Inferior parietal cortex (tissue), 1 donor: ENCODE measurements around the gene ERCC6L2.

Experiments
- DNase-seq: peaks from one replicate; pipeline ENCODE4 v3.0.0-alpha.2; 2016; ENCODE audit errors: extremely low spot score

Gene ERCC6L2

GRCh38 chr9:95979446-95979845, 104.0 kb downstream of the ERCC6L2 start:
- DNase-seq: no peak

- no peak for DNase-seq
Measured at GRCh38 chr9:95980262-95981125, 105.0 kb downstream of the ERCC6L2 start.

- DNase-seq: no peak
Measured at GRCh38 chr9:95981761-95982390, 106.4 kb downstream of the ERCC6L2 start.

- DNase-seq: no peak
Measured at GRCh38 chr9:95985440-95986055, 110.1 kb downstream of the ERCC6L2 start.

- DNase-seq: no peak
Measured at GRCh38 chr9:95989297-95989696, 113.8 kb downstream of the ERCC6L2 start.

- DNase-seq: no peak
Measured at GRCh38 chr9:95991326-95991725, 115.8 kb downstream of the ERCC6L2 start.

GRCh38 chr9:95992536-95992935, 117.0 kb downstream of the ERCC6L2 start:
- DNase-seq: no peak

GRCh38 chr9:95993337-95993736, 117.8 kb downstream of the ERCC6L2 start:
- DNase-seq: no peak

GRCh38 chr9:95999390-95999789, 123.9 kb downstream of the ERCC6L2 start:
- no peak for DNase-seq

GRCh38 chr9:96004379-96004778, 128.9 kb downstream of the ERCC6L2 start:
- DNase-seq: no peak

GRCh38 chr9:96006296-96006879, 130.9 kb downstream of the ERCC6L2 start:
- no peak for DNase-seq

- DNase-seq: no peak
Measured at GRCh38 chr9:96006961-96007360, 131.5 kb downstream of the ERCC6L2 start.

GRCh38 chr9:96008502-96009222, 133.2 kb downstream of the ERCC6L2 start:
- DNase-seq: no peak

GRCh38 chr9:96009223-96009602, 133.7 kb downstream of the ERCC6L2 start:
- no peak for DNase-seq

GRCh38 chr9:96009690-96010472, 134.4 kb downstream of the ERCC6L2 start:
- no peak for DNase-seq

- DNase-seq: no peak
Measured at GRCh38 chr9:96014078-96014477, 138.6 kb downstream of the ERCC6L2 start.

- no peak for DNase-seq
Measured at GRCh38 chr9:96015876-96016686, 140.6 kb downstream of the ERCC6L2 start.
